Transverse colon (tissue), 4 donors: ENCODE measurements around the gene BPHL. TPM values are rescaled to one million over a fixed set of nuclear protein-coding genes. Genes with fewer than 3 reads are reported as not detected.
"Not testable (repeated sequence)": the region's sequence is repeated elsewhere in the genome, so short reads cannot be mapped to it uniquely, and the experiment has no call there.

ENCODE experiments used
- DNase-seq: peaks from one replicate; pipeline ENCODE4 v3.0.0-alpha.2; 2019
- H3K27ac ChIP-seq, 4 donors: fragments of 200-600 bp; sonication (generic); 2 replicates each; pipeline ENCODE4 v1.5.1; 2016 to 2018; ENCODE audit warnings: inconsistent platforms in 4 of 4
- H3K27me3 ChIP-seq: fragments of 200-600 bp; sonication (generic); 2 replicates; pipeline ENCODE4 v1.5.1; 2017; ENCODE audit warnings: inconsistent platforms
- H3K36me3 ChIP-seq, 4 donors: fragments of 200-600 bp; sonication (generic); 2 replicates each; pipeline ENCODE4 v1.5.1; 2017 to 2019; ENCODE audit warnings: inconsistent platforms in 4 of 4
- H3K4me1 ChIP-seq, 4 donors: fragments of 200-600 bp; sonication (generic); 2 replicates each; pipeline ENCODE4 v1.5.1; 2017 to 2020; ENCODE audit warnings: inconsistent platforms in 4 of 4
- H3K4me3 ChIP-seq, 4 donors: fragments of 200-600 bp; sonication (generic); 1 replicate in 1 of 4; 2 replicates in 3 of 4; pipeline versions ENCODE4 v1.5.1 to v1.6.1; 2017 to 2019; ENCODE audit warnings: inconsistent platforms in 4 of 4
- H3K9me3 ChIP-seq, 2 donors: fragments of 200-600 bp; sonication (generic); 2 replicates each; pipeline ENCODE4 v1.5.1; 2017 to 2019; ENCODE audit warnings: inconsistent platforms in 2 of 2
- EP300 ChIP-seq: sonication (generic); formaldehyde crosslinking; IDR thresholded peaks from one replicate; pipeline ENCODE4 v1.6.1; 2017; ENCODE audit warnings: antibody characterized with exemption, low read depth
- POLR2A ChIP-seq: fragments of 450-650 bp; IDR thresholded peaks from one replicate; pipeline ENCODE4 v1.6.1; 2016; ENCODE audit warnings: antibody characterized with exemption, mild to moderate bottlenecking, moderate library complexity
- POLR2AphosphoS5 ChIP-seq, 3 donors: sonication (generic); formaldehyde crosslinking; IDR thresholded peaks; one replicate each; pipeline ENCODE4 v1.6.1; 2016; ENCODE audit warnings: antibody characterized with exemption in 3 of 3
- WGBS, 2 donors: methylation state at CpG; one replicate each; pipeline ENCODE4 v1.1.5; 2018; ENCODE audit warnings: low coverage in 1 of 2; 5-methylcytosine and 5-hydroxymethylcytosine counted together
- in situ Hi-C, 4 donors: fragments of 200-750 bp; cut with MboI; loops; one replicate each; pipeline versions ENCODE4 v1.15.0 to v1.15.1; 2017; ENCODE audit warnings: low sequenced_read_pairs in 3 of 4, low pct_ligation_motif_present in 1 of 4, low pct_unique_long_range_greater_than_20kb in 1 of 4
- intact Hi-C: fragments of 100-400 bp; cut with DNase I; formaldehyde crosslinking; loops from one replicate; pipeline ENCODE4 v1.15.1; 2023; ENCODE audit warnings: low total_unique reads
- total RNA-seq, 4 donors: library from RNA; depleted of rRNA; stranded (reverse); fragments of >200 nt; gene quantifications; one replicate each; pipeline ENCODE4 v1.1.0, GENCODE V29; 2016
- TF ChIP-seq, protein P1 (sequence below), 5 experiments: fragments of 200-600 bp in 3 of 5; fragments of 450-650 bp in 2 of 5; sonication (generic) in 3 of 5; IDR thresholded peaks; 1 replicate in 2 of 5; 2 replicates in 3 of 5; pipeline ENCODE4 v1.5.1; 2016 to 2017; ENCODE audit warnings: antibody characterized with exemption in 5 of 5, inconsistent platforms in 3 of 5, mild to moderate bottlenecking in 2 of 5, moderate library complexity in 1 of 5

Gene BPHL
- total RNA-seq, 4 donors from 2014 or later = 16.1 to 32.5 (median 21.2) TPM

GRCh38 chr6:3151691-3152090, 33.2 kb downstream of the BPHL start:
- no peaks in the 10 kb centered on the region for H3K27me3 ChIP-seq
- H3K4me1 ChIP-seq = peaks cover 0 to 9% (median 7%) of the 10 kb centered on the region in 4 donors
- intact Hi-C loops = no loop called here
- no peak overlapping the region for H3K4me3 ChIP-seq
- no peak for DNase-seq
- H3K36me3 ChIP-seq = no peaks in the 10 kb centered on the region
- in situ Hi-C loops = no loop called here
- no peaks in the 10 kb centered on the region for H3K9me3 ChIP-seq
- no peak for TF ChIP-seq POLR2A
- TF ChIP-seq POLR2AphosphoS5 (IDR thresholded peaks at IDR 0.05) = no peak
- TF ChIP-seq EP300 = no peak
- TF ChIP-seq, protein P1, sequence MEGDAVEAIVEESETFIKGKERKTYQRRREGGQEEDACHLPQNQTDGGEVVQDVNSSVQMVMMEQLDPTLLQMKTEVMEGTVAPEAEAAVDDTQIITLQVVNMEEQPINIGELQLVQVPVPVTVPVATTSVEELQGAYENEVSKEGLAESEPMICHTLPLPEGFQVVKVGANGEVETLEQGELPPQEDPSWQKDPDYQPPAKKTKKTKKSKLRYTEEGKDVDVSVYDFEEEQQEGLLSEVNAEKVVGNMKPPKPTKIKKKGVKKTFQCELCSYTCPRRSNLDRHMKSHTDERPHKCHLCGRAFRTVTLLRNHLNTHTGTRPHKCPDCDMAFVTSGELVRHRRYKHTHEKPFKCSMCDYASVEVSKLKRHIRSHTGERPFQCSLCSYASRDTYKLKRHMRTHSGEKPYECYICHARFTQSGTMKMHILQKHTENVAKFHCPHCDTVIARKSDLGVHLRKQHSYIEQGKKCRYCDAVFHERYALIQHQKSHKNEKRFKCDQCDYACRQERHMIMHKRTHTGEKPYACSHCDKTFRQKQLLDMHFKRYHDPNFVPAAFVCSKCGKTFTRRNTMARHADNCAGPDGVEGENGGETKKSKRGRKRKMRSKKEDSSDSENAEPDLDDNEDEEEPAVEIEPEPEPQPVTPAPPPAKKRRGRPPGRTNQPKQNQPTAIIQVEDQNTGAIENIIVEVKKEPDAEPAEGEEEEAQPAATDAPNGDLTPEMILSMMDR (IDR thresholded peaks at IDR 0.05) = no peak
- no peak overlapping the region for H3K27ac ChIP-seq
- 75 to 76% methylated on average over 3 to 5 of the region's 5 CpGs for WGBS, 2 donors

DNA sequence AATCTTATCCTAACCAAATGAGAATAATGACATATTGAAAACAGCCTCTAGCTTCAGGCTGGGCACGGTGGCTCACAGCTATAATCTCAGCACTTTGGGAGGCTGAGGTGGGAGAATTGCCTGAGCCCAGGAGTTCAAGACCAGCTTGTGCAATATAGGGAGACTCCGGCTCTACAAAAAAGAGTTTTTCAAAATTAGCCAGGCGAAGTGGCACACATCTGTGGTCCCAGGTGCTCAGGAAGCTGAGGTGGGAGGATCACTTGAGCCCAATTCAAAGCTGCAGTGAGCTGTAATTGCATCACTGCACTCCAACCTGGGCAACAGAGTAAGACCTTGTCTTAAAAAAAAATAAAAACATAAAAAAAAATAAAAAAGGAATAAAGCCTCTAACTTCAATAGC, 34.2 kb downstream of the BPHL start:
- Histone ChIP-seq H3K27me3 (no peaks in the 10 kb centered on the region), H3K27ac (no peak overlapping the region), H3K9me3 (no peaks in the 10 kb centered on the region), H3K4me1 (peaks cover 0 to 12% (median 8%) of the 10 kb centered on the region in 4 donors), H3K36me3 (no peaks in the 10 kb centered on the region), H3K4me3 (no peak overlapping the region)
- TF ChIP-seq POLR2AphosphoS5 (IDR thresholded peaks at IDR 0.05) (no peak), EP300 (no peak), POLR2A (no peak)
- TF ChIP-seq, protein P1 (IDR thresholded peaks at IDR 0.05) = no peak
- intact Hi-C loops (no loop called here), in situ Hi-C loops (no loop called here)
- 72 to 100% methylated on average over 1 to 3 of the region's 3 CpGs for WGBS, 2 donors
- no peak for DNase-seq

DNA sequence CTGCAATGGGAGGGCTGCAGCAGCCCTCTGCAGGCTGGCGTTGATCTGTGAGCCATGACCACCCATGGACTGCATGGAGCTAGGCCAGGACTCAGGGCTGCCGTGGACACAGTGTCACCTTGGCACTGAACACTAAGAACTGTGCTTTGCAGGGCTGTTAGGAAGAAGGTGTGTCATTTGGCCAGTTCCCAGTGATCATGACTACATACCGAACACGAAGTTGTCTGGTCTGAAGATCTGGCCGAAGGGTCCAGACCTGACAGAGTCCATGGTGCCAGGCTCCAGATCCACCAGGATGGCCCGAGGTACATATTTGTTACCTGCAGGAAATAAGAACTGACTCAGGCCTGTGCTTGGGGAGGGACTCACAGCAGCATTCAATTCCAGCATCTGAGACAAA, 36.9 kb downstream of the BPHL start:
- peak overlapping the region in 1 of 4 donors; percentile 50 for H3K27ac ChIP-seq
- H3K36me3 ChIP-seq, in situ Hi-C loops, H3K4me3 ChIP-seq, H3K27me3 ChIP-seq, DNase-seq, H3K9me3 ChIP-seq, intact Hi-C loops: not testable (repeated sequence)
- WGBS, 2 donors = 20 to 41% methylated on average over 1 to 4 of the region's 6 CpGs
- peaks cover 0 to 36% (median 18%) of the 10 kb centered on the region in 4 donors for H3K4me1 ChIP-seq

- 9 to 31% methylated on average over 6 to 26 of the region's 32 CpGs for WGBS, 2 donors
- Histone ChIP-seq H3K4me1 (peaks cover 0 to 42% (median 21%) of the 10 kb centered on the region in 4 donors), H3K27ac (peak overlapping the region; percentile 92 to 96 (median 95)), H3K4me3 (peak overlapping the region; percentile 48 to 85 (median 77))
- H3K36me3 ChIP-seq, H3K9me3 ChIP-seq, in situ Hi-C loops, intact Hi-C loops, DNase-seq, H3K27me3 ChIP-seq: not testable (repeated sequence)
Observed at GRCh38 chr6:3156184-3157130, 37.9 kb downstream of the BPHL start.

DNA sequence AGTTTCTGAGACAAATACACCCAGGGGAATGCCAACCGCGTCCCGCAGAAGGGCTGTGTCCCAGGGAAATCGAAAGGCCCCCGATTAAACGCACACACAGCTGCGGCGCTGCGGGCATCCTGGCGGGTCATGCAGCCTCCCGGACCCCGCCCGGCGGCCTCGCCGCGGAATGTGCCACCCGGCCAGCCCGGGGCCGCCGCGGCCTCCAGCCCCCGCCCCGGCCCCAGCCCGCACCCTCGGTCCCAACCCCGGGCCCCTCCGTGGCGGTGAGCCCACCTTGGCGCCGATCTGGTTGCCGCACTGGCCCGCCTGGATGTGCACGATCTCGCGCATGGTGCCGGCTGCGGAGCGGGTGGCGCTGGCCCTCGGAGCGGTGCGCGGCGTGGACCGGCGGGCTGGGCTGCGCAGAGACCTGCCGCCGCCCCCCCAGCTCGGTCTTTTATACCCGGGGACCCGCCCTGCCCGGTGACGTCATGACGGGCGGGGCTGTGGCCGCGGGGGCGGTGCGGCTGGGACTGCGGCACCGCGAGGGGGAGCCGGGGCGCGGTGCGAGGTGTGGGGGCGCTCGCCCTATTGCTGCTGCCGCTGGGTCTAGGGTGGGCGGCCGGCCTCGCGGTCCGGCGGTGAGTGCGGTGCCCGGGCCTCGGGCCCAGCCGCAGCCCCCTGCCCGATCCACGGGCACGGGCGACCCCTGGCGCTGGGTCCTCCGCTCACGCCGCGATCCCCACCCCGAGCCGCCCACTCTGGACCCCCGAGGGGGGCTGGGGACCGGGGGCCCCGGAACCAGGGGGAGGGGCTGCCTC, 38.8 kb downstream of the BPHL start, which contains the start of gene TUBB2A:
Gene TUBB2A (minus strand): TSS at position 414 of the 803 bp plus-strand sequence. CDS start 81 bp downstream, at position 333.
- no peaks in the 10 kb centered on the region for H3K36me3 ChIP-seq
- peak within 1 kb of the TSS; percentile 92 to 96 (median 95) for H3K27ac ChIP-seq
- no peaks in the 10 kb centered on the region for H3K27me3 ChIP-seq
- in situ Hi-C loops = no loop called here
- WGBS, 2 donors = 0% methylated on average over 29 of the region's 95 CpGs; no CpG with 5 or more reads in 1 of the 2 donors
- intact Hi-C loops = no loop called here
- peak within 1 kb of the TSS; percentile 48 to 85 (median 77) for H3K4me3 ChIP-seq
- TF ChIP-seq POLR2AphosphoS5 (IDR thresholded peaks at IDR 0.05) = peak; percentile 93 to 97 (median 95)
- TF ChIP-seq, protein P1 (IDR thresholded peaks at IDR 0.05) = peak in 4 of 5 experiments; percentile 43 to 74 (median 60)
- TF ChIP-seq EP300 = peak; percentile 76
- TF ChIP-seq POLR2A = peak; percentile 91
- peaks cover 0 to 46% (median 22%) of the 10 kb centered on the region in 4 donors for H3K4me1 ChIP-seq
- DNase-seq = peak; percentile 86
- no peaks in the 10 kb centered on the region for H3K9me3 ChIP-seq
